Transverse colon (tissue), 4 donors: ENCODE measurements around the gene MEIS2.

Experiments used
- CTCF ChIP-seq, 5 experiments: fragments of 200-600 bp in 3 of 5; fragments of 450-650 bp in 2 of 5; sonication (generic) in 3 of 5; IDR thresholded peaks; 1 replicate in 2 of 5; 2 replicates in 3 of 5; pipeline ENCODE4 v1.5.1; 2016 to 2017; ENCODE audit warnings: antibody characterized with exemption in 5 of 5, inconsistent platforms in 3 of 5, mild to moderate bottlenecking in 2 of 5, moderate library complexity in 1 of 5
- EP300 ChIP-seq: sonication (generic); formaldehyde crosslinking; IDR thresholded peaks from one replicate; pipeline ENCODE4 v1.6.1; 2017; ENCODE audit warnings: antibody characterized with exemption, low read depth
- POLR2A ChIP-seq: fragments of 450-650 bp; IDR thresholded peaks from one replicate; pipeline ENCODE4 v1.6.1; 2016; ENCODE audit warnings: antibody characterized with exemption, mild to moderate bottlenecking, moderate library complexity
- POLR2AphosphoS5 ChIP-seq, 3 donors: sonication (generic); formaldehyde crosslinking; IDR thresholded peaks; one replicate each; pipeline ENCODE4 v1.6.1; 2016; ENCODE audit warnings: antibody characterized with exemption in 3 of 3

- TF ChIP-seq POLR2A (no peak), CTCF (IDR thresholded peaks at IDR 0.05) (no peak), POLR2AphosphoS5 (IDR thresholded peaks at IDR 0.05) (no peak), EP300 (no peak)
These were observed 85.3 kb downstream of the MEIS2 start for GRCh38 chr15:37015035-37015434.
